CD4-positive, alpha-beta T cell treated with Interleukin-10 for 1 hour (primary cell): ENCODE data around the gene NIBAN1.
"Not testable (repeated sequence)": the region's sequence is repeated elsewhere in the genome, so short reads cannot be mapped to it uniquely, and the experiment has no call there.

Source experiments
- DNase-seq: peaks from one replicate; pipeline ENCODE4 v3.0.0-alpha.2; 2020

The NIBAN1 gene

GRCh38 chr1:184974056-184974836, at the start of gene NIBAN1:
Gene NIBAN1, minus strand, starts transcription at chr1:184974508. Its CDS starts 152 bp downstream, at chr1:184974356.
- DNase-seq = peak; percentile 71

- no peak for DNase-seq
Measured at GRCh38 chr1:185017966-185018365, 43.7 kb upstream of the NIBAN1 start.

- DNase-seq = no peak
Measured at GRCh38 chr1:185017338-185017737, 43.0 kb upstream of the NIBAN1 start.

- DNase-seq = no peak
Measured at GRCh38 chr1:185016880-185017279, 42.6 kb upstream of the NIBAN1 start.

- no peak for DNase-seq
Measured at GRCh38 chr1:185015631-185016030, 41.3 kb upstream of the NIBAN1 start.

GRCh38 chr1:185014941-185015340, 40.6 kb upstream of the NIBAN1 start:
- DNase-seq = no peak

- no peak for DNase-seq
Measured at GRCh38 chr1:185010361-185010760, 36.1 kb upstream of the NIBAN1 start.

- no peak for DNase-seq
Measured at GRCh38 chr1:185008838-185009237, 34.5 kb upstream of the NIBAN1 start.

GRCh38 chr1:185001312-185001880, 27.1 kb upstream of the NIBAN1 start:
- DNase-seq = not testable (repeated sequence)

GRCh38 chr1:184999974-185000373, 25.7 kb upstream of the NIBAN1 start:
- DNase-seq = not testable (repeated sequence)

GRCh38 chr1:184994301-184994700, 20.0 kb upstream of the NIBAN1 start:
- no peak for DNase-seq

- no peak for DNase-seq
Measured at GRCh38 chr1:184992271-184992670, 18.0 kb upstream of the NIBAN1 start.

GRCh38 chr1:184990204-184990603, 15.9 kb upstream of the NIBAN1 start:
- DNase-seq = no peak

- no peak for DNase-seq
Measured at GRCh38 chr1:184988506-184988905, 14.2 kb upstream of the NIBAN1 start.

- no peak for DNase-seq
Measured at GRCh38 chr1:184987696-184988095, 13.4 kb upstream of the NIBAN1 start.

GRCh38 chr1:184986250-184986649, 11.9 kb upstream of the NIBAN1 start:
- DNase-seq = no peak

- peak; percentile 82 for DNase-seq
Measured at GRCh38 chr1:184982002-184982954, 8.0 kb upstream of the NIBAN1 start.

- DNase-seq = no peak
Measured at GRCh38 chr1:184980726-184981125, 6.4 kb upstream of the NIBAN1 start.

- peak; percentile 32 for DNase-seq
Measured at GRCh38 chr1:184975208-184975870, 1.0 kb upstream of the NIBAN1 start.

GRCh38 chr1:184974837-184975115, 468 bp upstream of the NIBAN1 start:
- no peak for DNase-seq

- peak; percentile 71 for DNase-seq
Measured at GRCh38 chr1:184973272-184974055, 844 bp downstream of the NIBAN1 start.
